ENCODE data around the gene TSPAN12.

TSPAN12 gene

DNA sequence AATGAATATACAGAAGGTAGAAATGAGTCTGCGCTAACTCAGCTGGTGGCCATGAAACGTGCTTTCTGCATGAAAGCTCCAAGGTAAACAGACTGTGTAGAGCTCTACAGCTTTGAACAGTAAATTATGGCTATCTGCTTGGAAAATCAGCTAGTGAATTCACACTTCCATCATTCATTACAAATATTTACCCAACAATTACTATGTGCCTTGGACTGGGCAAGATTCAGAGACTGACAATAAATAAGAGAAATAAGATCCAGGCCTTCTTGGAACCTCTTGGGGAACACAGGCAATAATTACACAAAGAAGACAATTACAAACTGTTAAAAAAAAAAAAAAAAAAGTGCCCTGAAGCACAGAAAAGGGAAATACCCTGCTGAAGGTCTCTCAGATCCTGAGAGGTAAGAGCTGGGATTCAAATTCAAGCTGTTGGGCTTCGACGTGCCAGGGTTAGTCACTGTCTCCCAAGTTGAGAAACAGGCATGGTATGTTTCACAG, 15.8 kb downstream of the TSPAN12 start:
- no peak for DNase-seq

GRCh38 chr7:120841608-120842007, 16.3 kb downstream of the TSPAN12 start:
- no peak for DNase-seq

GRCh38 chr7:120838281-120838682, 19.7 kb downstream of the TSPAN12 start:
- no peak for DNase-seq

DNA sequence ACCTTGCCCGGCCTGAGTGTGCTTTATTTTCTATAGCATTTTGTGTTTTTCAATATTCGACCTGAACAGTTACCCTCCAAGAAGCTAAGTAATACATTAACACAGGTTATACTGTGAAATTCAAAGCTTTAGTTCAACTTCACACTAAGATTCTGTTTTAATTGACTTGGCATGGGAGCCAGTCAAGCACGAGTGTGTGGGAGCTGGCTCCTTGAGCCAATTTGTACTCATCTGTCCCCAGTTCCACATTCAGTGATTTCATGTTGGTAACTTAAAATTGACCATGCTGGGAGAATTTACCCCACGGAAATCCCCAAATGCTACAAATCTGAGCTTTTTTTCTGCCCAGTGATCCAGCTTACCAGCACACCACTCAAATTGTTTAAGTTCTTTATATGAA, 20.3 kb downstream of the TSPAN12 start:
- no peak for DNase-seq

- no peak for DNase-seq
These were observed 21.3 kb downstream of the TSPAN12 start for GRCh38 chr7:120836556-120837115.

GRCh38 chr7:120834726-120835125, 23.2 kb downstream of the TSPAN12 start:
- no peak for DNase-seq

- no peak for DNase-seq
These were observed 24.4 kb downstream of the TSPAN12 start for GRCh38 chr7:120833546-120833945.

- no peak for DNase-seq
These were observed 25.1 kb downstream of the TSPAN12 start for GRCh38 chr7:120832803-120833202.

DNA sequence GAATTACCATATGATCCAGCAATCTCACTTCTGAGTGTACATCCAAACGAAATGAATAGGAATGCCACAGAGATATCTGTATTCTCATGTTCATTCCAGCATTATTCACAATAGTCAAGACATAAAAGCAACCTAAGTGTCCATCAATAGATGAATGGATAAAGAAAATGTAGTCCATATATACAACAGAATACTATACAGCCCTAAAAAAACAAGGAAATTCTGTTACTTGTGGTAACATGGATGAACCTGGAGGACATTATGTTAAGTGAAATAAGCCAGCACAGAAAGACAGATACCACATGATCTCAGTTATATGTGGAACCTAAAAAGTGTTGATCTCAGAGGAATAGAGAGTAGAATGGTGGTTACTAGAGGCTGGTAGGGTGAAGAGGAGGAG, 26.7 kb downstream of the TSPAN12 start:
- no peak for DNase-seq

- DNase-seq = no peak
These were observed 28.5 kb downstream of the TSPAN12 start for GRCh38 chr7:120829487-120829886.

DNA sequence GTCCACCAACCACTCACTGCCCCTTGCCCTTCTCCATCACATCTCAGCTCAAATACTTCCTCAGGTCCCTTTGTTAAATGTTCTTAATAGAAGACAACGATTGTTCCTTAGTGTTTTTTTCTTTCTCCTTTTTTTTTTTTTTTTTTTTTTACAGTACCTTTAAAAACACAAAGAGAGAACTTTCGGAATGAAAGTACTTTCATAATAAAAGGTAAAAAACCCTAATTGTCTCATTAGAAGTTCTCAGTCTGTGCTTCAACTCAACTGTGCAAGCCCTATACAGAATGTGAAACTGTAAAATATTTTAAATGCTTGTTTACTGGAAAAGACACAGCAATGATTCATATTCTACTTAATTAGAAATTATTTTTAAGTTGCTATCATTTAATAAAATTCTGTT, 29.4 kb downstream of the TSPAN12 start:
- no peak for DNase-seq

DNA sequence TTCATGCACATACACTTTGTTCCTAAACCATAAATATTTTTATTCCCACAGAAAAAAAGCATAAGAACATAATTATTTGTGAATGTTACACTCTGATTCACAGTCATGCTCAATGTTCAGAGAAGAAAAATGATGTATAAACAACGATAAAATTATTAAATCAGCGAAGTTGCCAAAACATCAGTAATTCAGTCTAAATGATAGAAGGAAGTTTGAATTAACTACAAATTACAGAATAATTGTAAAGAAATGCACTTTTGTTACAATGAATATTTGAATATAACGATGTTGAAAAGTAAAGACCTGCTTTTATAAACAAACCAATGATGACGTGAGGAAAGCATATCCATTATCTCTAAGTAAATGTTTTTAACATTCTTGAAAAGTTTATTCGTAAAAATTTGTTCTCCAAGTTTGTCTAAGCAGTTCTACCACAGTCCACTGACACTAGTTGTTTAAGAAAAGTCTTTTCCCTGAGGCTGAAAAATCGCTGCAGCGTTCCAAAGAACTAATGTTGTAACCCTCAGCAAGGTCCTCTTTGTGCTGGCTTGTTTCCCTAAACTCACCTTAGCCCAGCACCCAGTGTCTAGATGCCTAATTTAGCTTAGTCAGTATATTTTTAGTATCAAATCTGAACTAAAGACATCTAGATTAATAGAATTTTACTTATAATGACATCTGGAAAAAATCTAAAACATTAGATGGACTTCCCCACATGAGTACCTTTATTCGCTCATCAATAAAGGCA, 30.4 kb downstream of the TSPAN12 start:
- no peak for DNase-seq

GRCh38 chr7:120825576-120825975, 32.4 kb downstream of the TSPAN12 start:
- DNase-seq = no peak

DNA sequence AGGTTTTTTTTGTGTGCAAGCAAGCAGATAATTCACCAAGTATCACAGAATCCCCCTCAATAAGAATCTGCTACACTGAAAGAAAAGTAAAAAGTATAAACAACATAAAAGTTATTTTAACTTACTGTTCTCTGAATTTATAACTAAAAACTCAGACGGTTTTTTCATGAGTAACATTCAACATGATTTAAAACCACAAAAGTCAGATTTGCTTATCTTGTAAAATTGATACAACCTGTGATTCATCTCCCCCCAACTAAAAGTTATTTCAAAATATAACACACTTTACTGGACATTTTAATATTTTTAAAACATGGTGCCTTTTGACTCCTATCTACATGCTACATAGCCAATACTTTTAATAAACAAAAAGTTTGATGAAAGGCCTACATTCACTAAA, 32.8 kb downstream of the TSPAN12 start:
- no peak for DNase-seq

- DNase-seq = no peak
These were observed 38.1 kb downstream of the TSPAN12 start for GRCh38 chr7:120819861-120820260.

GRCh38 chr7:120817851-120818250, 40.1 kb downstream of the TSPAN12 start:
- DNase-seq = no peak

DNA sequence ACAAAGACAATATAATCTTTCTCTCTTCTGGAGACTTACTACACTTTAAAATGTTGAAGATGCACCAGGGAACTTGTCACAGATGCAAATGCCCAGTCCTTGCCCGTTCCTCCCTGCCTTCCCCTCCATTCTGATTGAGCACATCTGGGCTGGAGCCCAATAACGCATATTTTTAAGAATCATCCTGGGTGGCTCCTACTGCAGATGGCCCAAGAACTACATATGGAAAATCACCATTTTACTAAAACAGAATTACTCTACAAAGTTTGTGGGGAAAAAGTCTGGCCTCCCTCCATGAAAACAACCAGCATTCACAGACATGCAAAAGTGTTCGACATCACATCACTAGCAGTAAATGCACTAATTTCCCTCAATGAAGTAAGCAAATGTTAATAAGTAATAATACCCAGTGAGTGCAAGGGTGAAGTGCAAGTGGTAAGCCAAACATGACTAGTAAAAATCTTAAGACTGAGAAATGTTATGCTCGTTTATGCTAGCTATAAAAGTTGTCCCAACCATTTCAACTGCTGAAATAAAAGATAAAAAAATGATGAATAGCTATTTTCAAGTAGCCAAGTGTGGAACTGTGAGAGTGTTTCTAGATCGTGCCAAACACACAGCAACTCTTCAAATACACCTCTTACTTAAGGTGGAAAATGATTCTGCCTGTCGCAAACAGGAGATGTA, 43.5 kb downstream of the TSPAN12 start:
- DNase-seq = no peak

GRCh38 chr7:120813546-120814252, 44.2 kb downstream of the TSPAN12 start:
- DNase-seq = no peak

DNA sequence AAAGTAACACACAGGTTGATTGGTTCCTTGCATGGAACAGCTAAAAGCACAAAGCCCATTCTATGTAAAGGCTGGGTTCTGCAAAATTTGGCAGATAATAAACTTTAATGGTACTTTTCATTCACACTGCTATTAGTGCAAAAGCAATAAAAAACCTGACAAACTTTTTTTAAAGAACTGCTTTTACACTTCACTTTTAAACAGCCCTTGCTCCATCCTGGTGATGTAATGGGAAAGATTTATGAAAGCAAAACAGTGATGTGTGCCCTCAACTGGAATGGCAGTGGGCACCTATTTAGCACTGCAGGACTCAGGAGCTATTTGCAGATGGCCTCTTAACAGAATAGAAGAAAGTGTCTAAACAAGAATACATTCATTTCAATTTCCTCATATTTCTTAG, 44.9 kb downstream of the TSPAN12 start:
- DNase-seq = no peak

- DNase-seq = no peak
These were observed 48.7 kb downstream of the TSPAN12 start for GRCh38 chr7:120809260-120809659.

- DNase-seq = no peak
These were observed 50.6 kb downstream of the TSPAN12 start for GRCh38 chr7:120807390-120807789.

DNA sequence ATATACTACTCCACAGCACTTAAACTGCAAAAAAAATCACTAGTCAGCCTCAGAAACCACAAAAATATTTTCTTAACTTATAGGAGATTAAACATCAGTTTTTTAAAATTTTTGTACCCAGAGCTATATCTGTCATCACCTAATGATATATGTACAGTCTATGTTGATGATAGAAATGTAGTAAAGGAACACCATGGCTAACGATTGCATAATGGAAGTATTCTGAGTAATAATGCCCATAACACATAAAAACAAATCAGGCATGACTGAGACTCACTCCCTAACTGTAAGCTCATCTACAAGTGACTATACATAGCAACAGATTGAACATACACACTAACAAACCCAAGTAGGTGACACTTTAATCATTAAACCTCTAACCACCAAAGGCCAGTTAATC, 51.3 kb downstream of the TSPAN12 start:
- no peak for DNase-seq

DNA sequence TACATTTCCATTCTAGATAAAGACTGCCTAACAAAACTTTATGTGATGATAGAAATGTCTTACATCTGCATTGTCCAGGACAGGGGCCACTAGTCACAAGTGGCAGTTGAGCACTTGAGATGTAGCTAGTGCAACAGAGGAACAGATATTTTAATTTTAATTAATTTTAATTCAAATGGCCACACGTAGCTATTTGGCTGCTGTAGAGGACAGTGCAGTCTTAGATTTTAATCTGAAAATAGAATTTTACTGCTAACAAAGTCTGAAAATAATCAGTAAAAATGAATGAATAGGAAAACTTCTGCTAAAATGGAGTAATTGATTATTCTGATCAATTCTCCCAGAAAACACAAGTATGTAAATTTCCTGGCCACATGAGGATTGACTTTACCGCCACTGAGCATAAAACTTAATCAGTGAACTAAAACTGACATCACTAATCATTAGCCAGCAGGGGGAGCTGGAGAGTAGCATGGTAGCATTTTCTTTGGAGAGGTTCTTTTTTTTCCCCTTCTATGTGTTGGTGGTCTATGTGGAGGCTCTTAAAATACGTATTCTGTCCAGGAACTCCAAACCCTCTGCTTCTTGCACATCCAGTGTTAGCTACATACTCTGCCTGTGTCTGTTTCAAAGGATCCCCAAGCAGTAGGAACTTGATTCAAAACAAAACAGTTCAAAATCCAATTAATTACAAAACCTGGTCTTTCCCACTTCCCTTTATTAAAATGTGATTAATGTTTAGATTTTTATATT, 52.1 kb downstream of the TSPAN12 start:
- DNase-seq = peak; percentile 71

All from NCI-H2171 treated with DMSO at 0.1 percent for 48 hours (cell line).